IPS DF 6.9 (cell line): Measurements from ENCODE around the gene JOSD1.

Source experiments
- DNase-seq: peaks from one replicate; pipeline ENCODE4 v3.0.0-alpha.2; 2013; ENCODE audit warnings: low read depth, low spot score
- H3K27ac ChIP-seq: one replicate; pipeline ENCODE4 v1.5.1; 2013; ENCODE audit warnings: low read length, control low read depth
- H3K27me3 ChIP-seq: 2 replicates; pipeline ENCODE4 v1.6.1; 2013; ENCODE audit warnings: mild to moderate bottlenecking, low read length; ENCODE audit not compliant: control insufficient read depth, insufficient read depth
- H3K36me3 ChIP-seq: 2 replicates; pipeline ENCODE4 v1.6.1; 2013; ENCODE audit warnings: low read length; ENCODE audit not compliant: control insufficient read depth, insufficient read depth
- H3K4me1 ChIP-seq: 2 replicates; pipeline ENCODE4 v1.6.1; 2013; ENCODE audit warnings: low read length; ENCODE audit not compliant: control insufficient read depth, insufficient read depth
- H3K4me3 ChIP-seq: 2 replicates; pipeline ENCODE4 v1.5.1; 2013; ENCODE audit warnings: mild to moderate bottlenecking, low read length
- H3K9me3 ChIP-seq: 2 replicates; pipeline ENCODE4 v1.6.1; 2013; ENCODE audit warnings: low read length, inconsistent platforms; ENCODE audit not compliant: control insufficient read depth, insufficient read depth
- WGBS: extraction: QIAGEN DNeasy Blood & Tissue Kit; methylation state at CpG from one replicate; pipeline ENCODE4 v1.1.7; 2013; ENCODE audit warnings: mixed read lengths, missing lambda C conversion rate; ENCODE audit not compliant: insufficient read length, insufficient coverage; 5-methylcytosine and 5-hydroxymethylcytosine counted together

Gene JOSD1

DNA sequence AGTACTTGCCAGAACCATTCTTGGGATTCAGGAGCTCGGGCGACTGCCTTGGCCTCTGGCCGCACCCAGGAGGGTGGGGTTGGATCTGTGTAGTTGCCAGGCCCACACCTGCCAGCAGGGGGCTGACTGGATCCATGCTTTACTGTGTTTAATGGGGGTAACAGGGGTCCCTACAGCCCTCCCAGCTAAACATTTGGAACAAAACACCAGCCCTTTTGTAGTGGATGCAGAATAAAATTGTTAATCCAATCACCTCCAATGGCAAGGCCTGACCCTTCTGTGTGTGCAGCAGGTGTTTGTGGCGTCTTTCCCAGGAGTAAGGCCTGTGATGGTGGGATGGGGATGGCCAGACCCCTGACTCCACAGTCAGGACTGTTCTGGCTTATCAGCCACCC, 32.6 kb upstream of the JOSD1 start:
- no peaks in the 10 kb centered on the region for H3K9me3 ChIP-seq
- no peak for DNase-seq
- WGBS, result no CpG with 5 or more reads among the region's 4 CpGs
- H3K27me3 ChIP-seq, result no peaks in the 10 kb centered on the region
- H3K4me3 ChIP-seq, result no peak overlapping the region
- peaks cover 42% of the 10 kb centered on the region for H3K36me3 ChIP-seq
- H3K27ac ChIP-seq, result no peak overlapping the region
- no peaks in the 10 kb centered on the region for H3K4me1 ChIP-seq

DNA sequence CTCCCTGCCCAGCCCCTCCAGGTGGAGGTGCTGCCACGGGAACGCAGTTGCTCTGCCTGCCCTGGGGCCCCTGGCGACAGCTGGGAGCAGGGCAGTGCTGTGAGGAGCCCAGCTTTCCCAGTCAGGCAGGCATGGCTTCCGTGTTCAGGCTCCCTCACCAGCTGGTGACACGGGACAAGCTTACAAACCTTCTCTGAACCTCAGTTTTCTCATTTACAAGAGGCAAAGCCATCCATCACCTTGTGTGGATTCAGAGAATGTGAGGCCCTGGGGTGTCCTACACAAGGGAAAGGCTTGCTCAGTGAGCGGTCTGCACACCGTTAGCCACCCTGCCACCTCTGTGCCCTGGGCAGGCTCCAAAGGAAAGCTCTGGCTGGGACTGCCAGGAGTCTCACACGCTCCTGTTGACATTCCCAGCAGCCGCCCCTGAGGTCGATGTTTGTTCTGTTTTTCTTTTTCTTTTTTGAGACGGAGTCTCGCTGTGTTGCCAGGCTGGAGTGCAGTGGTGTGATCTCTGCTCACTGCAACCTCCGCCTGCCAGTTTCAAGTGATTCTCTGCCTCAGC, 31.6 kb upstream of the JOSD1 start:
- DNase-seq, result no peak
- Histone ChIP-seq H3K4me3 (no peak overlapping the region), H3K36me3 (peaks cover 48% of the 10 kb centered on the region), H3K27ac (no peak overlapping the region), H3K9me3 (no peaks in the 10 kb centered on the region), H3K27me3 (no peaks in the 10 kb centered on the region), H3K4me1 (no peaks in the 10 kb centered on the region)
- no CpG with 5 or more reads among the region's 13 CpGs for WGBS

GRCh38 chr22:38731703-38732161, 31.0 kb upstream of the JOSD1 start:
- no peak overlapping the region for H3K27ac ChIP-seq
- DNase-seq, result no peak
- H3K4me3 ChIP-seq, result no peak overlapping the region
- H3K27me3 ChIP-seq, result no peaks in the 10 kb centered on the region
- H3K9me3 ChIP-seq, result no peaks in the 10 kb centered on the region
- H3K36me3 ChIP-seq, result peaks cover 54% of the 10 kb centered on the region
- WGBS, result no CpG with 5 or more reads among the region's 6 CpGs
- H3K4me1 ChIP-seq, result no peaks in the 10 kb centered on the region

DNA sequence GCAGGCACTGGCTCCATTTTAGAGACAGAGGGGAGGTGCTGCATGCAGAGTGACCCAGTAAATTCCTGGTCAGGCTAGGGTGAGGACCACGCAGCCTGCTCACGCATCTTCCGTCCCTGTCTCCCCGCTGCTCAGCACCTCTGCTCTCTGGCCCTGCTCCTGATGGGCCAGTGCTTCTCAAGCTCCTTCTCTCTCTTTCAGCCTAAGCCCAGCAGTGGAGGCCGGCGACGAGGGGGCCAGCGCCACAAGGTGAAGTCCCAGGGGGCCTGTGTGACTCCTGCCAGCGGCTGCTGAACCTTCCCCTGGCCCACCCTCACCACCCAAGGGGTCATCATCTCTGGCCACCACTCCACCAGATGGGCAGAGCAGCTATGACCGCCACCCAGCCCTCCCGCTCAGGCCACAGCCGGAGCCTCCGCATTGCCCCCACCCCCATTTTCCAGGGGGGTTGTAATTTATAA, 29.7 kb upstream of the JOSD1 start:
- DNase-seq, result no peak
- Histone ChIP-seq H3K9me3 (no peaks in the 10 kb centered on the region), H3K4me3 (no peak overlapping the region), H3K4me1 (no peaks in the 10 kb centered on the region), H3K27ac (no peak overlapping the region), H3K36me3 (peaks cover 67% of the 10 kb centered on the region), H3K27me3 (no peaks in the 10 kb centered on the region)
- whole genome bisulfite sequencing, result no CpG with 5 or more reads among the region's 13 CpGs

GRCh38 chr22:38729946-38730345, 29.2 kb upstream of the JOSD1 start:
- Histone ChIP-seq H3K4me1 (no peaks in the 10 kb centered on the region), H3K27ac (no peak overlapping the region), H3K27me3 (no peaks in the 10 kb centered on the region), H3K4me3 (no peak overlapping the region), H3K9me3 (no peaks in the 10 kb centered on the region), H3K36me3 (peaks cover 71% of the 10 kb centered on the region)
- no CpG with 5 or more reads among the region's 6 CpGs for WGBS
- no peak for DNase-seq

GRCh38 chr22:38728871-38729796, 28.4 kb upstream of the JOSD1 start:
- no peak overlapping the region for H3K4me3 ChIP-seq
- H3K9me3 ChIP-seq, result no peaks in the 10 kb centered on the region
- no peaks in the 10 kb centered on the region for H3K4me1 ChIP-seq
- DNase-seq, result no peak
- no peak overlapping the region for H3K27ac ChIP-seq
- peaks cover 77% of the 10 kb centered on the region for H3K36me3 ChIP-seq
- no CpG with 5 or more reads among the region's 18 CpGs for WGBS
- H3K27me3 ChIP-seq, result no peaks in the 10 kb centered on the region

- Histone ChIP-seq H3K4me1 (no peaks in the 10 kb centered on the region), H3K36me3 (peaks cover 80% of the 10 kb centered on the region), H3K27me3 (no peaks in the 10 kb centered on the region), H3K9me3 (no peaks in the 10 kb centered on the region), H3K4me3 (no peak overlapping the region), H3K27ac (no peak overlapping the region)
- WGBS, result no CpG with 5 or more reads among the region's 15 CpGs
- no peak for DNase-seq
These were observed 27.0 kb upstream of the JOSD1 start for GRCh38 chr22:38727530-38728451.

DNA sequence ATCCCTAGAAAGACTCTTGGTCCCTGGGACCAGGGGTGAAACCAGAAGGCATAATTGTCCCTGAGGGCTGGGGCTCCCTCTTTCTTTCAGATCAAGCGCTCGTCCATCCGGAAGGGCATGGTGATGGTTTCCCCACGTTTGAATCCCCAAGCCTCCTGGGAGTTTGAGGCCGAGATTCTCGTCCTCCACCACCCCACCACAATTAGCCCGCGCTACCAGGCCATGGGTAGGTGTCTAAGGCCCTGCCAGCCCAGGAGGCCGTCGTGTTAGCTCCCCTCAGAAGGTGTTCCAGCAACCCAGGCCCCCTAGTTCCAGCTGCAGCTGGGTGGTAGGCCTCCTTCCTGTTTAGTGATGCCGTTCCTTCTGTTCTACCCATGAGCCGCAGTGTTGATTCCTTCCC, 26.4 kb upstream of the JOSD1 start:
- H3K4me1 ChIP-seq, result no peaks in the 10 kb centered on the region
- no peaks in the 10 kb centered on the region for H3K9me3 ChIP-seq
- H3K27ac ChIP-seq, result no peak overlapping the region
- no CpG with 5 or more reads among the region's 12 CpGs for WGBS
- peaks cover 79% of the 10 kb centered on the region for H3K36me3 ChIP-seq
- no peak overlapping the region for H3K4me3 ChIP-seq
- no peak for DNase-seq
- H3K27me3 ChIP-seq, result no peaks in the 10 kb centered on the region

- H3K4me1 ChIP-seq, result no peaks in the 10 kb centered on the region
- no peak overlapping the region for H3K4me3 ChIP-seq
- no CpG with 5 or more reads among the region's 18 CpGs for WGBS
- no peaks in the 10 kb centered on the region for H3K9me3 ChIP-seq
- DNase-seq, result no peak
- H3K27me3 ChIP-seq, result no peaks in the 10 kb centered on the region
- no peak overlapping the region for H3K27ac ChIP-seq
- H3K36me3 ChIP-seq, result peaks cover 72% of the 10 kb centered on the region
These were observed 25.3 kb upstream of the JOSD1 start for GRCh38 chr22:38725900-38726655.
